ENCODE measurements around the gene A1CF.
"Not testable (repeated sequence)": the region's sequence is repeated elsewhere in the genome, so short reads cannot be mapped to it uniquely, and the experiment has no call there.

- not testable (repeated sequence) for TF ChIP-seq CTCF (conservative IDR thresholded peaks at IDR 0.05; ENCODE audit: low read depth in 2 of 2); JUNB (IDR thresholded peaks at IDR 0.05; ENCODE audit: unreplicated experiment); EZH2 (IDR thresholded peaks at IDR 0.05; ENCODE audit: low read depth, unreplicated experiment); EZH2phosphoT487 (IDR thresholded peaks at IDR 0.05; ENCODE audit: unreplicated experiment)
These were observed 97.5 kb downstream of the A1CF start for GRCh38 chr10:50787962-50788361.
